Subcutaneous adipose tissue (tissue), 4 donors: ENCODE measurements around the gene TMED9. TPM values are rescaled to one million over a fixed set of nuclear protein-coding genes. Genes with fewer than 3 reads are reported as not detected.

Source experiments
- CTCF ChIP-seq: fragments of 450-650 bp; IDR thresholded peaks from one replicate; pipeline ENCODE4 v1.5.1; 2016; ENCODE audit warnings: low read depth, mild to moderate bottlenecking, control low read depth, antibody characterized with exemption, moderate library complexity
- total RNA-seq, 4 donors: library from RNA; depleted of rRNA; stranded (reverse); fragments of >200 nt; gene quantifications; one replicate each; pipeline ENCODE4 v1.1.0, GENCODE V29; 2016

Gene TMED9
- total RNA-seq, 4 donors from 2014 or later = 51.1 to 102 (median 73.6) TPM

GRCh38 chr5:177590406-177590805 lies 1.6 kb upstream of the TMED9 start:
- no peak for TF ChIP-seq CTCF

DNA sequence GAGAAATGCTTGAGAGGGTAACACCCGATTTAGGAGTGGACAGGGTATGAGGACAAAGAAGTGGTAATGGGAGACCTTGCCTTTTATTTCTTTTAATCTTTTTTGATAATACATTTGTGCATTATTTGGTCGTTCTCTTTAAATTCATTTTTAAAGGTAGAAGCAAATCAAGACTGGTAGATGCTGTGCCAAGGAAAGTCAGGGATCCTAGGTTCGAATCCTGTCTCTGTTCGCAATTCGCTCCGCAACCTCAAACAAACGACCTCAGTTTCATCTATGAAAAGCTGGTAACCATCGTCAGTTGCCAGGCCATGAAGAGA lies 353 bp upstream of the TMED9 start:
- no peak for TF ChIP-seq CTCF

GRCh38 chr5:177592905-177593304 lies 902 bp downstream of the TMED9 start:
- no peak for TF ChIP-seq CTCF

- TF ChIP-seq CTCF = no peak
Observed at GRCh38 chr5:177593511-177593910, 1.5 kb downstream of the TMED9 start.

DNA sequence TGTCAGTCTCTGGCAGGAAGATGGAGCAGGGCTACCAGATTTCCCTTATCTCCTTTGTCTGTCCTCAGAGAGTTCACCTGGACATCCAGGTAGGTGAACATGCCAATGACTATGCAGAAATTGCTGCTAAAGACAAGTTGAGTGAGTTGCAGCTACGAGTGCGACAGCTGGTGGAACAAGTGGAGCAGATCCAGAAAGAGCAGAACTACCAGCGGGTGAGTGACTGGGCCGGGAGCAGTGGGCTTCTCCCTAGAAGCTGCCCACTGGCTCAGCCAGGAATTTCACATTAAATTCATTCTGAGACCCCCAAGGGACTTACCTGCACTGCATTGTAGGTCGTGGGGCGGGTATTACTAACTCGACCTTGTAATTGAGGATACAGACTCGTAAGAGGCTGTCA lies 2.1 kb downstream of the TMED9 start:
- no peak for TF ChIP-seq CTCF

- no peak for TF ChIP-seq CTCF
Observed at GRCh38 chr5:177595026-177595585, 3.1 kb downstream of the TMED9 start.

DNA sequence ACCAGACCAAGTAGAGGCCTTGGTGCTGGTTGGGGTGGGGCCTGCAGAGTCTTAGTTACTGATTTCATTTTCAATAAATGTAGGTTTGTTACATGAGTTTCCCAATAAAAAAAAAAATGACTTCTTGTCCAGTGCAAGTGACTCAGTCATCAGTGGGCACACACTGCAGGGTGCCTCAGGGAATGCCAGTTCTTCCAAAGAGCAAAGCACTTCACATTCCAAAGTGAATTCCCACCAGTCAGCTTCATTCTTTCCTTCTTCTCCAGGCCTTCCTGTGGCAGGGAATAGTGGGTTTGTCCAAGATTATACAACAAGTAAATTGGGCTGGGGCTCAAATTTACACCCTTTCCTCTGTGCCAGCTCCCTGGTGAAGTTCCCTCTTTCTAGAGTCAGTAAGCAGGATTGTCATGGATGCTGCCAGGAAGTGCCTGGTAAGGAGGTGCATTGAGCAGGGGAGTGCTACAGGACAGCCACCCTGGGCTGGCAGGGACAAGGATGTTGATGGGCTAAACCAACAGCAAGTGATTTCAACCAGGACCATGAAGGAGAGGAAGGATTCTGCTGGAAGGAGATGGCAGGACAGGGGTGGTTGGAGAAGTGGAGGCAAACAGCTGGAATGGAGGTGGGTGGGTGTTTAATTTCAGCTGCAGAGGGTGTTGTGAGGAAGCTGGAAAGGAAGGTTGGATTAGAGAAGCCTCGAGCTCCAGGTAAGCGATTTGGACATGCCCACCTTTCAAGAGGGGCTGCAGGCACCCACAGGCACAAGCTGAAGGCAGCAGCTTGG lies 4.2 kb downstream of the TMED9 start:
- no peak for TF ChIP-seq CTCF
